ENCODE data around the gene HIPK4. TPM values are rescaled to one million over a fixed set of nuclear protein-coding genes. Genes with fewer than 3 reads are reported as not detected.

The HIPK4 gene
- total and polyA plus RNA-seq, 9 of the 15 experiments (the other 6 are each of a cell fraction or from before 2014, with no cell fraction given) = 0.06 to 0.09 TPM; not detected in 7

DNA sequence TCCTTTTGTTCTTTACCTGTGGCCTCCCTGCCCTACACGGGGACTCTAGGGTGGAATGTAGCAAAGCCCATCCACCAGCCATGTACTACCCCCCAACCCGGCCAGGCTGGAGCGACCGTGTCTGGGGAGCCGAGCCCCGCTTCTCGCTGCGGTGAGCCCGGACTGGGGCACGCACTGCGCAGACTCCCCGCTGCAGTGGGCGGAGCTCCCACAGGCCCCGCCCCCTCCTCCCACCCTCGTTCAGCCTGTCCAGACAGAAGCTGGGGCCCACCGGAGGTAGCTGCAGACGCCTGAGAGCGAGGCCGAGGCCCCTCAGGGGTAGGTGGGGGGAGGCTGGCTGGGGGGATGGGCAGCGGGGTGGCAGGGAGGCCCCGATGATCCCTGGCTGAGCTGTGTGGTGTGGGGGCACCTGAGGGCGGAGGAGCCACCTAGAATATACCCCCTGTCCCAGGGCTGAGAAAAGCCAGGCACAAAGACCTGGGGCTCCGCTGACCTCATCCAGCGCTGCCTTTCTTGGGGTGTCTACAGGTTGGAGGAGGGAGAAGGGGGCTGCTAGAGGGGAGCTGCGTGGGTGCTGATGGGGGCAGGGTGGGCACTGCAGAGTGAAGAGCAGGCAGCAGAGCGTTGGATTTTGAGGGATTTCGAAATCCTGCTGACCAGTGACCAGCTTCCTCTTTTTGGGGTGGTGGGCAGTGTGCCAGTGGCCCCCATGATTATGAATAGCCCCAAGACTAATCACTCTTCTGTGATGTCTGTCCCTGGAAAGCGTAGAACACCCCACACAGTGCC is 24.2 kb downstream of the HIPK4 start:
- POLR2A ChIA-PET = interaction anchor here (0.6 to 1.0 kb wide), 3 partner anchors 12 to 84 kb away, joined by 3 read pairs; no protein-coding TSS in a partner anchor
- TF ChIP-seq NCOA1 (IDR thresholded peaks at IDR 0.05; ENCODE audit: low read depth) (no peak), EGR1 (conservative IDR thresholded peaks at IDR 0.05) (peak; percentile 38), OTX1 (CRISPR knock-in tag; IDR thresholded peaks at IDR 0.05) (no peak), IRF9 (tag; IDR thresholded peaks at IDR 0.05) (no peak), ZBTB8A (IDR thresholded peaks at IDR 0.05; ENCODE audit: partially characterized antibody) (no peak), CHCHD3 (CRISPR knock-in tag; IDR thresholded peaks at IDR 0.05) (no peak), JUND (IDR thresholded peaks at IDR 0.05; ENCODE audit: borderline replicate concordance, low read depth, low read length) (no peak), JUND (tag; IDR thresholded peaks at IDR 0.05; ENCODE audit: borderline replicate concordance, low read depth, low read length) (no peak), ZNF408 (CRISPR knock-in tag; IDR thresholded peaks at IDR 0.05; ENCODE audit: low read depth) (no peak), ZNF12 (CRISPR knock-in tag; IDR thresholded peaks at IDR 0.05) (no peak), FUS (optimal IDR thresholded peaks at IDR 0.05; ENCODE audit: low read depth, low read length) (no peak), CHD1 (IDR thresholded peaks at IDR 0.05; ENCODE audit: low read length) (no peak), FOS (IDR thresholded peaks at IDR 0.05; ENCODE audit: extremely low read depth, insufficient read length) (no peak), CBX5 (IDR thresholded peaks at IDR 0.05; ENCODE audit: borderline replicate concordance, low read depth) (no peak), POLR2G (IDR thresholded peaks at IDR 0.05; ENCODE audit: low read depth, low read length) (peak; percentile 61), ETV6 (IDR thresholded peaks at IDR 0.05; ENCODE audit: borderline replicate concordance in 1 of 2, low read depth in 2 of 2, low read length in 1 of 2) (no peak), ETV6 (CRISPR knock-in tag; IDR thresholded peaks at IDR 0.05; ENCODE audit: borderline replicate concordance) (no peak), GABPB2 (CRISPR knock-in tag; conservative IDR thresholded peaks at IDR 0.05) (no peak), FOXK1 (CRISPR knock-in tag; IDR thresholded peaks at IDR 0.05; ENCODE audit: borderline replicate concordance) (no peak), SMARCE1 (IDR thresholded peaks at IDR 0.05) (no peak)

More for the DNA sequence above, 24.2 kb downstream of the HIPK4 start:
- Histone ChIP-seq H4K20me1 (replicated peaks; ENCODE audit: control insufficient read depth, insufficient read depth, low read length) (no peaks in the 10 kb centered on the region), H3K4me1 (replicated peaks in 1 of 2; ENCODE audit: control insufficient read depth in 2 of 2, insufficient read depth in 2 of 2, low read length in 2 of 2) (peaks cover 41 to 49% of the 10 kb centered on the region in 2 experiments), H3K36me3 (ENCODE audit: control insufficient read depth, insufficient read depth, low read length) (peaks cover 36% of the 10 kb centered on the region; the same call in 2 of the 3 replicates), H3K79me2 (ENCODE audit: control insufficient read depth, insufficient read depth, low read length) (peaks cover 12% of the 10 kb centered on the region; the same call in 2 of the 3 replicates), H3K9me1 (ENCODE audit: control insufficient read depth, insufficient read depth, low read length) (no peaks in the 10 kb centered on the region), H3K9me3 (replicated peaks; ENCODE audit: control insufficient read depth, insufficient read depth, low read depth, low read length) (no peaks in the 10 kb centered on the region), H3K27ac (ENCODE audit: extremely low read depth, low read depth, low read length) (peak overlapping the region; percentile 79), H3K4me2 (ENCODE audit: insufficient read depth, low read length) (peak overlapping the region; percentile 87), H2AFZ (ENCODE audit: low read depth, low read length) (peak overlapping the region; percentile 96), H3K9ac (ENCODE audit: insufficient read depth in 1 of 2, low read depth in 2 of 2, low read length in 2 of 2) (peak overlapping the region; percentile 67 to 89), H3K27me3 (ENCODE audit: control insufficient read depth in 2 of 2, insufficient read depth in 2 of 2, low read length in 2 of 2) (no peaks in the 10 kb centered on the region), H3K4me3 (peak overlapping the region; percentile 43)
- CTCF ChIA-PET (ENCODE audit: low intra/inter-chr PET ratio) = no interaction called here
- 5% methylated on average over 24 of the region's 28 CpGs for WGBS (ENCODE audit: insufficient coverage, low coverage, missing lambda C conversion rate)
- ATAC-seq (peak; percentile 97), DNase-seq (ENCODE audit: extremely low read depth in 1 of 4, low spot score in 3 of 4) (peak; percentile 92 to 98 (median 98)), FAIRE-seq (peak; percentile 86)
- TSS peak; percentile 24 for BruUV-seq (replicated peaks)
- intact Hi-C loops (cut with micrococcal nuclease) (loop anchor here (10.0 kb wide), 1 partner anchor 221 kb away; no protein-coding TSS in a partner anchor), in situ Hi-C loops (cut with MboI) (no loop called here)

Measured in K562 (cell line).